ENCODE data around the gene LRRTM1.

Gene LRRTM1, protein sequence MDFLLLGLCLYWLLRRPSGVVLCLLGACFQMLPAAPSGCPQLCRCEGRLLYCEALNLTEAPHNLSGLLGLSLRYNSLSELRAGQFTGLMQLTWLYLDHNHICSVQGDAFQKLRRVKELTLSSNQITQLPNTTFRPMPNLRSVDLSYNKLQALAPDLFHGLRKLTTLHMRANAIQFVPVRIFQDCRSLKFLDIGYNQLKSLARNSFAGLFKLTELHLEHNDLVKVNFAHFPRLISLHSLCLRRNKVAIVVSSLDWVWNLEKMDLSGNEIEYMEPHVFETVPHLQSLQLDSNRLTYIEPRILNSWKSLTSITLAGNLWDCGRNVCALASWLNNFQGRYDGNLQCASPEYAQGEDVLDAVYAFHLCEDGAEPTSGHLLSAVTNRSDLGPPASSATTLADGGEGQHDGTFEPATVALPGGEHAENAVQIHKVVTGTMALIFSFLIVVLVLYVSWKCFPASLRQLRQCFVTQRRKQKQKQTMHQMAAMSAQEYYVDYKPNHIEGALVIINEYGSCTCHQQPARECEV

DNA sequence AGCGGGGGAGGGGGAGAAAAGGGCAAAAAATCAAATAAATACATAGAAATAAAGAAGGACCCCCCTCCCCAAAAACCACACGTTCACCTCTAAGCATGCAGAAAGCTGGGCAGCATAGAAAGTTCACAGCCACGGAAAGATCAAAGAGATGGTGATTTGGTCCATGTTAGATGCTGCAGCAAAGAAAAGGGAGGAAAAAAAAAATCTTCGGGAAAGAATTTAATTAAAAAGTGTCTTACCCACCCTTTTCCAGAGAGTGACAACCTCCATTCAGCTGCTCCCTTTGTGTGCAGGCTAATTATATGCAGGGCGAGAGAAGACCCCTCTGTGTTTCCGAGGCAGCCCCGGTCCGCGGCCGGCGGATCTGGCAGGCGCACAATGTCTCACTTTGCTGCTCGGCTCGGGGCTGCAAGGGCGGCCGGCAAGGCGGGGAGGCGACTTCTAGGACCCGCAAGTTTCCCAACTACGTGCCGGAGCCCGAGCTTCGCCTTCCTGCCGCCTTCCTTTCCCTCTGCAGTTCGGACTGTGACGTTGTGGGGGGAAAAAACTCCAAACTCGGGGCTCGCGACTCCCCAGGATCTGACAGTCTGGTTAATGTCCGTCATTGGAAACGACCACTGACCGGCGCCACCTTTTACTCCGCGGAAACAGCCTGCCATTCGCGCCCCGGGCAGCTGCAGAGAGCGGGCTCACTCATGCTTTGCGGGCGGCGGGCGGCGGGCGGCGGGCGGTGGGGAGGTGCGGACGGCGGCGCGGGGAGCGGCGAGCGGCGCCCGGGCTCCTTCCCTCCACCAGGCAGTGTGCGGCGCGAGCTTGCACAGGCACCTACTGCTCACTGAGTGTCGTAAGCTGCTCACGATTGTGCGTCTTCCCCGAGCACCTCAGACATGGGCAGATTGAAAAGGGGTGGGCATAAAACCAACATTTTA is at the start of gene LRRTM1:
Gene LRRTM1, minus strand, starts transcription at position 844 of the 929 bp plus-strand sequence. CDS start 933 bp downstream, outside the sequence.
- peak; percentile 11 for DNase-seq

- no peak for DNase-seq
Measured at GRCh38 chr2:80351231-80351630, 46.7 kb upstream of the LRRTM1 start.

DNA sequence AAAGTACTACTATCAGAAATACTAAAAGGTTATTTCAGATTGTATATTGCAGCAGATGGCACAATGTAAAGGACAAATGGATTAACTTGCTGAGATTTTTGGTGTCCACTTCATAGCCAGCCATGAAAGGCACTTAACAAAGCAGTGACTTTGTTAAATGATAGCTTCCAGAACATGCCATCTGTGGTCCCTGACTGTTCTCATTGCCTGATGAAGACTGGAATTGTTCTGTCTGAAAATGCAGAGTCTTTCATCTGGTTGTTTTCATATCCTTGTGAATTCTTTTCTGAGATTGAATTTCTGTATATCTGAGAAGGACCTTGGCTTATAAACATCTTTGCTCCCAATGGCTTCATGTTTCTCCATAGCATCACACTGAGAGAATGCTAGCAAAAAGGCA is 44.4 kb upstream of the LRRTM1 start:
- DNase-seq = no peak

DNA sequence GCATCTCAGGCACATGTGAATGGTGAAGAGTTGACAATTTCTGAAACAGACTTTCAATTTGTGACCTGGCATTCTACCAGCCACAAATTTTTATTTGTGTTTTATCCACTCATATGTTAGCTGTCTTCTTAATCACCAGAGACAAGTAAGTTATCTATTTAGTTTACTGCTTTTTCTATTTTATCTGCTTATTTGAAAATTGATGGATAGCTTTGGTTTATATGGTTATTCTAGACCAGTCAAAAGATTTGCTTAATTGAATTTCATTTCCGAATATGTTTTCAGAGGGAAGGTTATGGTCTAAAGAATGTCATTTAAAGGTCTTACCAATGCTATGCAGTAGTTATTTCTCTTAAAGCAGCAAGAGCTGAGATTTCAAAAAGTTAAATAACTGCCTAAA is 43.5 kb upstream of the LRRTM1 start:
- DNase-seq = no peak

GRCh38 chr2:80340022-80340421 is 35.5 kb upstream of the LRRTM1 start:
- no peak for DNase-seq

DNA sequence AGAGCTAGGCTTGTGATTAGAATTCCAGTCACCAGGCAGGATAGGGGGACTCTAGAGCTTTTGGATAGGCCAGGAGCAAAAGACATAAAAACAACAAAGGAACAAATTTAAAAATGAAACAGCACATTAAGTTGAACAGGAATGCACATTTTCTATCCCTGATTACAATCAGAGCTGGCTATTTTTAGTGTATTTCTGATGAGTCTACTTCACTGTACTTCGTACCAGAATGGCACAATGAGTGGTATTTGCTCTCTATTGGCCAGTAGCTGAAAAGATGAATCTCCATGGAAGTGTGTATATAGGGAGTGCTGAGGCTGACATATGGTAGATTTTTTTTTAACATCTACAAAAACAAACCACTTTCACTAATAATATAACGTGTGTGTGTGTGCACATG is 34.2 kb upstream of the LRRTM1 start:
- DNase-seq = peak; percentile 71

DNA sequence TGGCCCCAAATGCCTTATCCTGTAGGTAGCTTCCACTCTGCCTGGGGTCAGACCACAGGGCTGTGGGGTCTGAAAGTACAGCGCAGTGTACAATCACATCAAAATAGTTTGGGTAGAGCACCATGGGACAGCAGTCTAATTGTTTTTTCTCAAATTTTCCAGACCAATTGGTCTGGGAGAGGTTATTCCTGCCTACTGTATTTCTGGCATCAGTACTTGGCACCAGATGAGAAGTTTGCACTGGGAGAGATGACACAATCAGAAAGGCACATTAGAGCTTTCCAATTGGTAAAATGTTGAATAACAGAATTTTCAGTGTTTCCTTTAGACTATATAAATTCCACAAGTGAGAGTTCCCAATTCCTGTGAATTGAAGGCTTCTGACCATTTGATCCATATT is 30.9 kb upstream of the LRRTM1 start:
- DNase-seq = peak; percentile 41

GRCh38 chr2:80333886-80334285 is 29.3 kb upstream of the LRRTM1 start:
- DNase-seq = no peak

GRCh38 chr2:80330527-80331450 is 26.2 kb upstream of the LRRTM1 start:
- DNase-seq = no peak

- DNase-seq = no peak
Measured at GRCh38 chr2:80329491-80329890, 24.9 kb upstream of the LRRTM1 start.

- DNase-seq = no peak
Measured at GRCh38 chr2:80328159-80328571, 23.6 kb upstream of the LRRTM1 start.

GRCh38 chr2:80326861-80327260 is 22.3 kb upstream of the LRRTM1 start:
- no peak for DNase-seq

- peak; percentile 88 for DNase-seq
Measured at GRCh38 chr2:80326214-80326613, 21.7 kb upstream of the LRRTM1 start.

- DNase-seq = no peak
Measured at GRCh38 chr2:80324525-80324924, 20.0 kb upstream of the LRRTM1 start.

DNA sequence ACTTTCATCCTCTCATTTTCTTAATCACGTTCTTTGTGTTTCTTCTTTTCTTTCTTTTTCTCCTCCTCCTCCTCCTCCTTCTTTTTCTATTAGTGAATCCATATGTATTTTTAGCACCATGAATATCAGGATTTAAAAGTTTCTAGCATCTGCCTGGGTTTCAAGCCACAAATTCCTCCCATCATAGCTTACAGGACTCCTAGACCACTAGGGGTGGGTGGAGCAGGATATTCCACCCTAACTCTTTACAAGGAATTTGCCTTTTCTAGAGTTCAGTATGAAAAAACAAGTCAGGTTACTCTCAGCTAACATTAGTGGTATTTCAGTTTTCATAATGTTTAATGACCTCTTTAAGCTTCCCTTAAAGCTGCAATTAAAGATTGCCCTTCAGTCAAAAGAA is 19.1 kb upstream of the LRRTM1 start:
- no peak for DNase-seq

GRCh38 chr2:80322958-80323357 is 18.4 kb upstream of the LRRTM1 start:
- no peak for DNase-seq

DNA sequence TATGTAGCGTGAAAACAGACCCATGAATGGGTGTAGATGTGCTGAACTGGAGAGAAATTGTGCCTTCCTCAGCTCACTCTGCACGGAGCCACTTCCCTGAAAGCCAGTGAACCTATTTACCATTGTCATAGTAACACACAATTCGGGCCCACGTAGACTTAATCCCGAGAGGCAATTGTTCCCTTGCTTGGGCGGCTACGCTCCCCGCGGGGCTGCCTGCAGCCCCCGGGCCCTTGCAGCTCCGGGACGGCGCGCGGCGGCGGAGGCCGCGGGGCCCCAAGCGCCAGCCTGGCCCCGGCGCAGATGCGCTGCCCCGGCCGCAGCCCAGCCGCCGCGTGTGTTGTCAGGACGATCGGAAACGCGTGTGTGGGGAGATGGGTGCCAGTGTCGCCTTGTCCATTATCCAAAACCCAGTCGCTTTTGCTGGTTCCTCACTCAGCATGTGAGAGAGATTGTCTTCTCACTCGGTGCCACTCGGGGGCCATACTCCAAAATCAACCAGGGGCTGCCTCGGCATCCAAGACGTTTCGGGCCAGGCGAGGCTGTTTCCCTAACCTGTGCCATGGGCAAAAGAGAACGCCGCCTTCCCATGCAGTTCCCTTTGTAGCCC is 17.9 kb upstream of the LRRTM1 start:
- DNase-seq = no peak

DNA sequence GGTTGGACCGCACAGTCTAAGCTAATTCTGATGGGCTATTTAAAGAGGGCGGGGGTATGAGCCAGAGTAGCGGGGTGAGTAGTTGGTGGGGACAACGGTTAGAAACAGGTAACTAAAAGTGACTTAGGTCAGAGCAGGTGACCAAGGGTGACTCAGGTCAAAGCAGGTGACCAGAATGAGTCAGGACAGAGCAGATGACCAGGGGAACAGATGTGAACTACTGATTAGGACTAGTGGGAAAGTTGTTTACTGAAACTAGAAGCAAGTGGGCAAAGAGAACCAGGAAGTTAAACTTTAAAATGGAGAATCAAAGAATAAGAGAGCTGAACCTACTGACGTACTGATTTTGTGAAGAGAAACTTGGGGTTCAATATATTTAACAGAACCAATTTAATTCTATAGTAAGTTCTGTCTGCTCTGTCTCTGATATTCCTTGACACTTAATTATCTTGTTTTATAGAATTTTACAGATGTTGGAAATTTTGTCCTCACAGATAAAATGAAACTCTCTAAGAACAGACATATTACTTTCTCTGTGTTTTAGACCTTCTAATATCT is 7.8 kb upstream of the LRRTM1 start:
- no peak for DNase-seq

GRCh38 chr2:80311304-80311703 is 6.8 kb upstream of the LRRTM1 start:
- no peak for DNase-seq

GRCh38 chr2:80303006-80303908 is 1.3 kb downstream of the LRRTM1 start:
- no peak for DNase-seq
